Measurements from ENCODE around the gene AGAP3.
A peak's percentile ranks its signal among the peaks of the same experiment; 100 is the strongest.

AGAP3 gene

DNA sequence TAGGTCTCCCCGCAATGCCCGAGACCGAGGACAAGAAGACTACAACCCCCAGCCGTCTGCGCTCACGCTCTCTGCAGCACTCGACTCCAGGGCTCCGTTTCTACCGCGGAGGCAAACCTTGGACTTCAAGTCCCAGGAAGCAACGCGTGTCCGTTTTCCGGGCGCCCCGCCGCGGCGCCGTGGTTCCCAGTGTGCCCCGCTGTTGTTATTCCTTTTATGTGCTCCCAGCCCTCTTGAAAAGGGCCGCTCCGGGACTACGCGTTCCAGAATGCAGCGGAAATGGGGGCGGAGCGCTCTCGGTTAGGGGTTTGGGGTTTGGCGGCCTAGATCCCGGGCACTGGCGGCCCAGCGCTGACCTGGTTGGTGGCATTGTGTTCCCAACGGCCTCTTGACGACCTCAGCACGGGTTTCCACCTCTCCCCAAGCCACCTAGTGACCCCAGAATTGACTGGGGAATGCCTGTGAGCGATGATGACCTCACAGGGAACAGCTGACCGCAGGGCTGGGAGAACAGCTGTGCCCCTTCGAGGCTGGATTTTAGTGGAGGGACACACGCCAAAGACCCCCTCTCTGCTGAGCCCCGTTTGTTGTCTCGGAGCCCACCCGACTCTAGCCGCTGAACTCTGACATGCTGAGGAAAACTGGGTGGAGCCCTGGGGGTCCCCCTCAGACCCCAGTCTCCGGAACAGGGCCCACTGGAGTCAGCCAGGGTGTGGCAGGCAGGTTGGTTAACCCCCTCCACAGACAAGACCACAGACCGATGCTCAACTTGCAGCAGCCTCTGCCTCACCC, 28.1 kb upstream of the AGAP3 start:
- DNase-seq (ENCODE audit: low read depth in 2 of 2), result peak; percentile 88 to 92

DNA sequence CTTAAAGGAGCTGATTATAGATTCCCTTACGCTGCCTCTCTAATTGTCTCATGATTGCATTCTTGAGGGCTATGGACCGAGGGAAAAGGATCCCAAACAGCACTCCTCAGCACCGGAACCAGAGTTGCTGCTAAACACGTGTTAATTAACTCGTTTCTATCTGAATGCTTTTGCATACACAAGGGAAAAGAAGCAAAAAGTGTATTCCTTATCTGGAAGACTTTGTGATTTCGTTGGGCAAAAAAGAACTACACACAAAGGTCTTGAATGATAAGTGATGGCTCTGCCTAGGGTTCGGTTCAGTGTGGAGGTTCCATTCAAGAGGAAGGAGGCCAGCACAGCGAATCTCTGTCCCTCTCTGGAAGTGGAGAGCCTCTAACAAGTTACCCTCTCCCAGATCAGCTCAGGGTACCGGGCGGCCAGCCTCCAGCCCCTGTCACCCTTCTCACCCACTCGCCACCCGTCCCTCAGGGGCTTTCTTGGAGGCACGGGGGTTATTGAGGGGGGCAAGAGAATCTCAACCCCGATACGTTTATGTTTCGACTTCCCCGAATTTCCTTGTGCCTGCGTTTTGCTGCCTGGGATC, 27.4 kb upstream of the AGAP3 start:
- DNase-seq (ENCODE audit: low read depth in 2 of 2), result no peak

GRCh38 chr7:151059367-151060112, 26.7 kb upstream of the AGAP3 start, which contains the start of gene SLC4A2:
TSS of gene SLC4A2 (plus strand) at chr7:151059589. CDS start at chr7:151061988, 2,399 bp downstream.
- peak; percentile 49 to 52 for DNase-seq (ENCODE audit: low read depth in 2 of 2)

GRCh38 chr7:151060113-151060415, 26.2 kb upstream of the AGAP3 start:
- DNase-seq (ENCODE audit: low read depth in 2 of 2), result no peak

GRCh38 chr7:151060416-151061212, 25.7 kb upstream of the AGAP3 start:
- DNase-seq (ENCODE audit: low read depth in 2 of 2), result no peak

DNA sequence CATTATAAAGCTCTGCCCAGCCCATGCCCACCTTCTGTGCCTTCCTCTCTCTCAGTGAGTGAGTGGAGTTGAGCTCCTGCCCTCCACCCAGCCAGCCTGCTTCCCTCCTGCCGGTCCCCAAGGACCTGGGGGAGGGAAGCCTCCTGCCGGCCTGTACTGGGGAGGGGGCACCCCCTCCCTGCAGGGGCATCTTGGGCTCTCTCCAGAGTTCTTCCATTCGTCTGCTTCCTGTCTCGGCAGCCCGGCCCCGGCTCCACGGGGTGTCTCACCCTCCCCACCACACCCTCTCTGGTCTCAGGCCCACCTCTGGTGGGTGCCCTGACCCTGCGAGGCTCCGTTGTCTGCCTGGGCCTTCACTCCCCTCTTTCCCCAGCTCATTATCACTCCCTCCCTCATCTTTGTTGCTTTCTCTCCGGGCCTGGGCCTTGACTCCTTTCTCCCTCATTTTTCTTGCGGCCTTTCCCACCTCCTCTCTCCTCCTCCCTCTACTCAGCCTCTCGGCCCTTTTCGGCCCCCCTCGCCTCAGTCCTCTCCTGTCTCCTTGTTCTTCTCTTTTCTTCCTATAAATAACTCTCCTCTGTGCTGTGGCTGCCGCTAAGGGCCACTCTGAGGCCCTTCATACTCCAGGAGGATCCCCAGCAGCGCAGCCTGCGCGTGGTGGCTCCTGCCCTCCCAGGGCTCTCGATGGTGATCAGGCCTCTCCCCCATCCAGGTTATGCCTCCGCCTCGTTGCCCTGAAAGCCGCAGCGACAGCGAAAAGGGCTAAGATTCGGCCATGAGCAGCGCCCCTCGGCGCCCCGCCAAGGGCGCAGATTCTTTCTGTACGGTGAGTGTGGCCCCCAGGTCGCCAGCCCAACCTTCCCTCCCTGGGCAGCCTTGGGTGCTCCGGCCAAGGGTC, 24.8 kb upstream of the AGAP3 start:
- no peak for DNase-seq (ENCODE audit: low read depth in 2 of 2)

- no peak for DNase-seq (ENCODE audit: low read depth in 2 of 2)
These were observed 24.2 kb upstream of the AGAP3 start for GRCh38 chr7:151062111-151062398.

DNA sequence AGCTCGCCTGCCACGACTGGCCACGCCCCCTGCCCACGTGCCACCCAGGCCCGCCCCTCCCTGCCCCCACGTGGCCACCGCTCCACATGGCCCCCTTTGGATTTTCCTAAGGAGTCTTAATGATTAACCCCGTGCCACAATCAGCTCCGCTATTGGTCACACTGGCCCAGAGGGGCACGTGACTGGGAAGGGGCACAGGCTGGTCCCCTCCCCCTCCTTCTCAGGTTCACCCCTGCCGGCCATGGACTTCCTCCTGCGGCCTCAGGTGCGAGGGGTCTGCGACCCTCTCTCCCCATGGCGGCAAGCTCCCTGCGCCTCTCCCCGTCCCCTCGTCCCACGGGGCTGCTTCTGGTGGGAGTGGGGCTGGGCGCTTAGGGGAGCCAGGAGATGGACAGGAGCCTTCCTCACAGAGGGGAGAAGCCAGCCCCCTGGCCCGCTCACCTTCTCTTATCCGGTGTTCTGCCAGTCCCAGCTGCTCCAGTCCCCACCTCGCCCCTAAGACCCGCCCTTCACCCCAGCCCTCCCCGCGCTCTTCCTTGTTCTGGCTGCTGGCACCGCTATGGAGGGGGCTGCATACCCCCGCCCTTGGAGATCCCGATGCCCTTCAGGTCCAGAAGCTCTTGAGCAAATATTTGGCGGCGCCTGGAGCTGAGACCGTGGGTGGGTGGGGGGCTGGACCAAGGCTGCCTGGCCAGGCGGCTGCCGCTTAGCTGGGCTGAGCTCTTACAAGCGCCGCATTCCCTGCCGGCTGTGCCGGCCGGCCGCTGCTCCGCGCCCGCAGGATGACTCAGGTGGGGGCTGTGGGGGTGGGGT, 23.7 kb upstream of the AGAP3 start:
- DNase-seq (ENCODE audit: low read depth in 2 of 2), result no peak

- DNase-seq (ENCODE audit: low read depth in 2 of 2), result no peak
These were observed 23.1 kb upstream of the AGAP3 start for GRCh38 chr7:151063212-151063561.

GRCh38 chr7:151064454-151064853, 21.8 kb upstream of the AGAP3 start:
- DNase-seq (ENCODE audit: low read depth in 2 of 2), result no peak

- no peak for DNase-seq (ENCODE audit: low read depth in 2 of 2)
These were observed 21.3 kb upstream of the AGAP3 start for GRCh38 chr7:151064993-151065392.

GRCh38 chr7:151065516-151065915, 20.8 kb upstream of the AGAP3 start:
- DNase-seq (ENCODE audit: low read depth in 2 of 2), result no peak

- no peak for DNase-seq (ENCODE audit: low read depth in 2 of 2)
These were observed 19.9 kb upstream of the AGAP3 start for GRCh38 chr7:151066273-151066974.

DNA sequence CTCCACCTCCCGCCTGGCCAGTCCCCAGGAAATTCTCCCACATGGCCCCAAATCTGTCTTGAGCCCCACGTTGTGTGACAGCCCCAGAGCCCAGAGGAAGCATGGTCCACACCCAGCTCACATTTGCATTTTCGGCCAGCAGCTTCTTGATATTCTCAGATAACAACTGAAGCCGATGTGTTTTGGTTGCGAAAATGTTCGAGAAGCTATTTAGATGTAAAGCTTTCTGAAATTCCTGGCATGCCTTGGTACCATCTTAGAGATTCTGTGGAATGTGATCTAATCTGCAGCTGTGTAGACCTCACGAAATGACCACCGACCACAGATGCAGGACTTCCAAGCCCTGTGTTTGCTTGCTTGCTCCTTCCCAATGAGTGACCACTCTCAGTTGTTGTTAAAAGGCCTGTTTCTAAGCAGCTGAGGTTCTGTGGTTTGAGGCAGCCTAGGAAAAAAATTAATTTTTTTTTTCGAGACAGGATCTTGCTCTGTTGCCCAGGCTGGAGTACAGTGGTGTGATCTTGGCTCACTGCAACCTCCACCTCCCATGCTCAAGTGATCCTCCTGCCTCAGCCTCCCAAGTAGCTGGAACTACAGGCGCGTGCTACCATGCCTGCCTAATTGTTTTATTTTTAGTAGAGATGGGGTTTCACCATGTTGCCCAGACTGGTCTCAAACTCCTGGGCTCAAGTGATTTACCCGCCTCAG, 18.1 kb upstream of the AGAP3 start:
- DNase-seq (ENCODE audit: low read depth in 2 of 2), result no peak

DNA sequence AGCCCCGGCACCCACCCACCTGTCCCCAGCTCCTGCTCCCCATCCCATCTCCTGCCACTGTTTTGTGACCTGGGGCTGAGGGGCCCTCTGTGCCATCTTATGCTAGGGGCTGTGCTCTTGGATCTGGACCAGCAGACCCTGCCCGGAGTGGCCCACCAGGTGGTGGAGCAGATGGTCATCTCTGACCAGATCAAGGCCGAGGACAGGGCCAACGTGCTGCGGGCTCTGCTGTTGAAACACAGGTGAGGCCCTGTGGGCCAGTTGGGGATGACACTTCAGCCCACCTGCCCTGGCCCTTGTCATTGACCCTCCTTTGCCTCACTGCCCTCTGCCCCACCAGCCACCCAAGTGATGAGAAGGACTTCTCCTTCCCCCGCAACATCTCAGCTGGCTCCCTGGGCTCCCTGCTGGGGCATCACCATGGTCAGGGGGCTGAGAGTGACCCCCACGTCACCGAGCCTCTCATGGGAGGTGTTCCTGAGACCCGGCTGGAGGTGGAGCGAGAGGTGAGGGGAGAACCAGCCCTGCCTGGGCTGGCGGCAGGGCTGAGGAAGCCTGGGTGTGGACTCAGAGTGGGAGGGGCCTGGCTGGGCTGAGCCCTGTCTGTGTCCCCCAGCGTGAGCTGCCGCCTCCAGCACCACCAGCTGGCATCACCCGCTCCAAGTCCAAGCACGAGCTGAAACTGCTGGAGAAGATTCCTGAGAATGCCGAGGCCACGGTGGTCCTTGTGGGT, 16.3 kb upstream of the AGAP3 start:
- DNase-seq (ENCODE audit: low read depth in 2 of 2), result no peak

DNA sequence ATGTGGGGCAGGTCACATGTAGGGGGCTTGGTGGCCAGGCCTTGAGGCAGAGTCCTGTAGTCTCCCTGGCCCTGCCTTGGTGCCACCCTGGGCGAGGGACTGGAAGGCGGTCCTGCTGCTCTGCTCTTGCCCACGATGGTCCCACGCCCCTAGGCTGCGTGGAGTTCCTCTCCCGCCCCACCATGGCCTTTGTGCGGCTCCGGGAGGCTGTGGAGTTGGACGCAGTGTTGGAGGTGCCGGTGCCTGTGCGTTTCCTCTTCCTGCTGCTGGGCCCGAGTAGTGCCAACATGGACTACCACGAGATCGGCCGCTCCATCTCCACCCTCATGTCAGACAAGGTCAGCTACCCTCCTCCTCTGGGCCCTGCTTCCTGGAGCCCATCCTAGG, 15.7 kb upstream of the AGAP3 start:
- DNase-seq (ENCODE audit: low read depth in 2 of 2), result no peak

- no peak for DNase-seq (ENCODE audit: low read depth in 2 of 2)
These were observed 15.0 kb upstream of the AGAP3 start for GRCh38 chr7:151071032-151071866.

GRCh38 chr7:151073990-151074389, 12.3 kb upstream of the AGAP3 start:
- no peak for DNase-seq (ENCODE audit: low read depth in 2 of 2)
